Endodermal cell (in vitro differentiated cells): ENCODE data around the gene PRDM10. TPM values are rescaled to one million over a fixed set of nuclear protein-coding genes. Genes with fewer than 3 reads are reported as not detected.

ENCODE experiments used
- DNase-seq: peaks from one replicate; pipeline ENCODE4 v3.0.0-alpha.2; 2017
- H3K27ac ChIP-seq: 2 replicates; pipeline ENCODE4 v1.5.1; 2013; ENCODE audit warnings: mild to moderate bottlenecking, low read depth, low read length, moderate library complexity
- H3K27me3 ChIP-seq: 2 replicates; pipeline ENCODE4 v1.6.1; 2013; ENCODE audit warnings: mild to moderate bottlenecking, low read length, moderate library complexity; ENCODE audit not compliant: insufficient read depth, control insufficient read depth, poor library complexity, severe bottlenecking
- H3K36me3 ChIP-seq: 2 replicates; pipeline ENCODE4 v1.7.0; 2013; ENCODE audit warnings: mild to moderate bottlenecking, low read length, moderate library complexity; ENCODE audit not compliant: control insufficient read depth, insufficient read depth
- H3K4me1 ChIP-seq: one replicate; pipeline ENCODE4 v1.7.0; 2013; ENCODE audit warnings: low read length; ENCODE audit not compliant: control insufficient read depth, insufficient read depth
- H3K4me3 ChIP-seq: 2 replicates; pipeline ENCODE4 v1.5.1; 2013; ENCODE audit warnings: mild to moderate bottlenecking, low read length, moderate library complexity
- H3K9ac ChIP-seq: 2 replicates; pipeline ENCODE4 v1.6.1; 2013; ENCODE audit warnings: mild to moderate bottlenecking, low read length, moderate library complexity; ENCODE audit not compliant: poor library complexity, severe bottlenecking; ENCODE audit errors: extremely low read depth
- H3K9me3 ChIP-seq: 2 replicates; pipeline ENCODE4 v1.6.1; 2013; ENCODE audit warnings: mild to moderate bottlenecking, low read length, moderate library complexity; ENCODE audit not compliant: control insufficient read depth
- H3K27ac Mint-ChIP-seq: 2 replicates; pipeline ENCODE4 v1.8.0; 2020; ENCODE audit warnings: mixed read lengths
- H3K27me3 Mint-ChIP-seq: 2 replicates; pipeline ENCODE4 v1.8.0; 2021; ENCODE audit warnings: mild to moderate bottlenecking, mixed read lengths; ENCODE audit not compliant: insufficient read depth
- H3K36me3 Mint-ChIP-seq: 2 replicates; pipeline ENCODE4 v1.8.0; 2020; ENCODE audit warnings: low read depth, mixed read lengths
- H3K4me1 Mint-ChIP-seq: 2 replicates; pipeline ENCODE4 v1.8.0; 2020; ENCODE audit warnings: mixed read lengths
- H3K4me3 Mint-ChIP-seq: 2 replicates; pipeline ENCODE4 v1.8.0; 2020; ENCODE audit warnings: mild to moderate bottlenecking, moderate library complexity, mixed read lengths
- H3K9me3 Mint-ChIP-seq: 2 replicates; pipeline ENCODE4 v1.8.0; 2020; ENCODE audit warnings: mild to moderate bottlenecking, mixed read lengths
- WGBS, 2 experiments: methylation state at CpG; one replicate each; pipeline versions ENCODE4 v1.1.5 to v1.1.7; 2013; ENCODE audit warnings: missing lambda C conversion rate in 2 of 2, mixed read lengths in 1 of 2; ENCODE audit not compliant: insufficient coverage in 1 of 2, insufficient read length in 1 of 2; 5-methylcytosine and 5-hydroxymethylcytosine counted together
- total RNA-seq, 2 donors: library from RNA; stranded (reverse); fragmentation: NEBNext Ultra II Directional in 1 of 2; extraction: Animal tissue kit (Norgen Biotek cat#: 25700) in 1 of 2; gene quantifications; 2 replicates in 1 of 2; 3 replicates in 1 of 2; pipeline ENCODE4 v1.2.1, GENCODE V29; 2021
- TF ChIP-seq, protein P1 (sequence below): fragments of 200-600 bp; sonication (generic); conservative IDR thresholded peaks from 2 replicates; pipeline ENCODE4 v1.5.0; 2021; ENCODE audit warnings: antibody characterized with exemption, mild to moderate bottlenecking

PRDM10 gene
- total RNA-seq, 2 donors from 2014 or later = 15.9 to 16.4 TPM

- TF ChIP-seq, protein P1, sequence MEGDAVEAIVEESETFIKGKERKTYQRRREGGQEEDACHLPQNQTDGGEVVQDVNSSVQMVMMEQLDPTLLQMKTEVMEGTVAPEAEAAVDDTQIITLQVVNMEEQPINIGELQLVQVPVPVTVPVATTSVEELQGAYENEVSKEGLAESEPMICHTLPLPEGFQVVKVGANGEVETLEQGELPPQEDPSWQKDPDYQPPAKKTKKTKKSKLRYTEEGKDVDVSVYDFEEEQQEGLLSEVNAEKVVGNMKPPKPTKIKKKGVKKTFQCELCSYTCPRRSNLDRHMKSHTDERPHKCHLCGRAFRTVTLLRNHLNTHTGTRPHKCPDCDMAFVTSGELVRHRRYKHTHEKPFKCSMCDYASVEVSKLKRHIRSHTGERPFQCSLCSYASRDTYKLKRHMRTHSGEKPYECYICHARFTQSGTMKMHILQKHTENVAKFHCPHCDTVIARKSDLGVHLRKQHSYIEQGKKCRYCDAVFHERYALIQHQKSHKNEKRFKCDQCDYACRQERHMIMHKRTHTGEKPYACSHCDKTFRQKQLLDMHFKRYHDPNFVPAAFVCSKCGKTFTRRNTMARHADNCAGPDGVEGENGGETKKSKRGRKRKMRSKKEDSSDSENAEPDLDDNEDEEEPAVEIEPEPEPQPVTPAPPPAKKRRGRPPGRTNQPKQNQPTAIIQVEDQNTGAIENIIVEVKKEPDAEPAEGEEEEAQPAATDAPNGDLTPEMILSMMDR = no peak
- Mint-ChIP-seq H3K4me1 (peaks cover 4% of the 10 kb centered on the region), H3K36me3 (no peaks in the 10 kb centered on the region), H3K27me3 (no peaks in the 10 kb centered on the region), H3K9me3 (peaks cover 6% of the 10 kb centered on the region), H3K27ac (no peak overlapping the region), H3K4me3 (no peak overlapping the region)
- no peaks in the 10 kb centered on the region for H3K4me1 ChIP-seq
- peak; percentile 55 for DNase-seq
- H3K9ac ChIP-seq = no peak overlapping the region
- no peaks in the 10 kb centered on the region for H3K9me3 ChIP-seq
- no peak overlapping the region for H3K4me3 ChIP-seq
- no peak overlapping the region for H3K27ac ChIP-seq
- WGBS, 2 experiments = 75 to 86% methylated on average over 5 to 7 of the region's 7 CpGs
- no peaks in the 10 kb centered on the region for H3K27me3 ChIP-seq
- H3K36me3 ChIP-seq = no peaks in the 10 kb centered on the region
Measured at GRCh38 chr11:130037881-130038585, 35.4 kb upstream of the PRDM10 start.

DNA sequence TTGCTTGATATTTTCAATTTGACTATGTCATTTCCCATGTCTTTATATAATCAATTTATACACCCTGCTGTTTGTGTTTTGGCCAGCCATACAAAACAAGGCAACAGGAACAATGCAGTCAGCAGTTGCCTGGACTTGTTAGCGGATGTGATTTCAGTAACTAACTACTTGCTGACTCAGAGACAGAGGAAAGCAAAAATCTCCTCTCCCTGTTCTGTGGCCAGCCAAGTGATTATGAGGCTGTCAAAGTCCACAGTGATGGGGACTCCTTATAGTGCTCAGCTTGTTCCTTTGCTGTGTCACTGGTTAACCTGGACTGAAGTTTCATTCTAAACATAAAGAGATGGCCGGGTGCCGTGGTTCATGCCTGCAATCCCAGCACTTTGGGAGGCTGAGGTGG is 34.4 kb upstream of the PRDM10 start:
- peaks cover 4% of the 10 kb centered on the region for H3K4me1 Mint-ChIP-seq
- Histone ChIP-seq H3K4me3 (no peak overlapping the region), H3K27ac (no peak overlapping the region), H3K4me1 (no peaks in the 10 kb centered on the region), H3K9me3 (no peaks in the 10 kb centered on the region), H3K36me3 (no peaks in the 10 kb centered on the region), H3K9ac (no peak overlapping the region), H3K27me3 (no peaks in the 10 kb centered on the region)
- no peak overlapping the region for H3K27ac Mint-ChIP-seq
- H3K27me3 Mint-ChIP-seq = no peaks in the 10 kb centered on the region
- no peak overlapping the region for H3K4me3 Mint-ChIP-seq
- H3K36me3 Mint-ChIP-seq = no peaks in the 10 kb centered on the region
- TF ChIP-seq, protein P1 = no peak
- peaks cover 3% of the 10 kb centered on the region for H3K9me3 Mint-ChIP-seq
- 89 to 90% methylated on average over 1 to 3 of the region's 3 CpGs for WGBS, 2 experiments
- no peak for DNase-seq

- no peak overlapping the region for H3K4me3 ChIP-seq
- Mint-ChIP-seq H3K9me3 (no peaks in the 10 kb centered on the region), H3K36me3 (no peaks in the 10 kb centered on the region), H3K27ac (no peak overlapping the region), H3K4me3 (no peak overlapping the region), H3K4me1 (peaks cover 8% of the 10 kb centered on the region), H3K27me3 (no peaks in the 10 kb centered on the region)
- H3K4me1 ChIP-seq = no peaks in the 10 kb centered on the region
- H3K36me3 ChIP-seq = no peaks in the 10 kb centered on the region
- no peak overlapping the region for H3K27ac ChIP-seq
- DNase-seq = no peak
- H3K9me3 ChIP-seq = no peaks in the 10 kb centered on the region
- TF ChIP-seq, protein P1 = no peak
- H3K27me3 ChIP-seq = no peaks in the 10 kb centered on the region
- H3K9ac ChIP-seq = no peak overlapping the region
Measured at GRCh38 chr11:130034236-130034635, 31.6 kb upstream of the PRDM10 start.
